ENCODE results near the gene ZNF341. TPM values are rescaled to one million over a fixed set of nuclear protein-coding genes. Genes with fewer than 3 reads are reported as not detected.

The ZNF341 gene
- total and polyA plus RNA-seq, 3 donors from 2014 or later, result 5.5 to 8.7 (median 7.0) TPM

DNA sequence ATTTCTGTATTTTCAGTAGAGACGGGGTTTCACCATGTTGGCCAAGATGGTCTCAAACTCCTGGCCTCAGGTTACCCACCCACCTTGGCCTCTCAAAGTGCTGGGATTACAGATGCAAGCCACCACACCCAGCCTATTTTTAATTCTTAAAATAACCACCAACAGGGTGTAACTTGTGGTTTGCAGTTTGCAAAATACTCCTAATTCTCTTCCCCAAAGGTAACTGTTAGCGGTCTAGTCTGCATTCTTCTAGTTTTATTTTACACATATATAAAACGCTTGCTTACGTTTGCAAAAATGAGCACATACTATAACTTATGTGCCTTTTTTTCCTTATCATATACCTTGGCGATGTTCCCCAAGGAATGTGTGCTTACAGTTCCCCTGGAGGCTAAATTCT is 53.7 kb downstream of the ZNF341 start:
- no peaks in the 10 kb centered on the region for H3K4me1 ChIP-seq
- H3K4me3 ChIP-seq, result no peak overlapping the region
- 88 to 92% methylated on average over 5 of the region's 5 CpGs for WGBS, 2 donors
- H3K36me3 ChIP-seq (ENCODE audit: low read depth, missing control alignments), result no peaks in the 10 kb centered on the region
- no peak overlapping the region for H3K27ac ChIP-seq
- TF ChIP-seq CTCF (IDR thresholded peaks at IDR 0.05) (no peak), POLR2A (IDR thresholded peaks at IDR 0.05) (no peak)
- DNase-seq, result no peak
- H3K9me3 ChIP-seq, result no peaks in the 10 kb centered on the region
- no peaks in the 10 kb centered on the region for H3K27me3 ChIP-seq
- intact Hi-C loops (cut with DNase I; ENCODE audit: low total_unique reads), result no loop called here

DNA sequence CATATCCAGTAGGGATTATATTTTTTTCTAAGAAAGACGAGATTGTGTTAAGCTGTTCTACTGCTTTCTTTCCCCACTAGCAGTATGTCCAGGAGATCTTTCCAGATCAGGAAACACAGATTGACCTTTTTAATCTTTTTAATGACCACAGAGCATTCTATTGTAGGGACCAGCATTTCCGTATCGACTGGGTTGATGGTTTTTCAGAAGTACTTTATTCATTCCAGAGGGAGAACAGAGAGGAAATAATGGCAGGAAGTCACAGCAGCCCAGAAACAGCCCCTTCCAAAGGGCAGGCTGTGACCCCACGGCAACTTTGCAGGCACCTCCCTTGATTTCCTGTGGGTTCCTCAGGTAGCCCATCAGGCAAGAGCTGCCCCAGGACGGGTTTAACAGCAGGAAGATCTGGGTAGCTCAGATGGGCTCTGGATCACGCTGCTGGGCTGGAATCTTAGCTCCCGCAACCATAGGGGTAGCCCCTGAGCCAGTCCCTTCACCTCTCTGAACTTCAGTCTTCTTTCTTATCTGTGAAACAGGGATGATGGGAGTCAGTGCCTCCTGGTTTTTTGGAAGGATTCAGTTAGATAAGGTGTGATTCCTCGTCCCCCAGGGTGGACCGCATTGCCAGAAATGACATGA is 55.6 kb downstream of the ZNF341 start:
- intact Hi-C loops (cut with DNase I; ENCODE audit: low total_unique reads), result no loop called here
- 73 to 81% methylated on average over 7 to 9 of the region's 9 CpGs for WGBS, 2 donors
- Histone ChIP-seq H3K4me1 (no peaks in the 10 kb centered on the region), H3K36me3 (ENCODE audit: low read depth, missing control alignments) (no peaks in the 10 kb centered on the region), H3K9me3 (no peaks in the 10 kb centered on the region), H3K4me3 (no peak overlapping the region), H3K27ac (no peak overlapping the region), H3K27me3 (no peaks in the 10 kb centered on the region)
- TF ChIP-seq CTCF (IDR thresholded peaks at IDR 0.05) (no peak), POLR2A (IDR thresholded peaks at IDR 0.05) (no peak)
- DNase-seq, result no peak

DNA sequence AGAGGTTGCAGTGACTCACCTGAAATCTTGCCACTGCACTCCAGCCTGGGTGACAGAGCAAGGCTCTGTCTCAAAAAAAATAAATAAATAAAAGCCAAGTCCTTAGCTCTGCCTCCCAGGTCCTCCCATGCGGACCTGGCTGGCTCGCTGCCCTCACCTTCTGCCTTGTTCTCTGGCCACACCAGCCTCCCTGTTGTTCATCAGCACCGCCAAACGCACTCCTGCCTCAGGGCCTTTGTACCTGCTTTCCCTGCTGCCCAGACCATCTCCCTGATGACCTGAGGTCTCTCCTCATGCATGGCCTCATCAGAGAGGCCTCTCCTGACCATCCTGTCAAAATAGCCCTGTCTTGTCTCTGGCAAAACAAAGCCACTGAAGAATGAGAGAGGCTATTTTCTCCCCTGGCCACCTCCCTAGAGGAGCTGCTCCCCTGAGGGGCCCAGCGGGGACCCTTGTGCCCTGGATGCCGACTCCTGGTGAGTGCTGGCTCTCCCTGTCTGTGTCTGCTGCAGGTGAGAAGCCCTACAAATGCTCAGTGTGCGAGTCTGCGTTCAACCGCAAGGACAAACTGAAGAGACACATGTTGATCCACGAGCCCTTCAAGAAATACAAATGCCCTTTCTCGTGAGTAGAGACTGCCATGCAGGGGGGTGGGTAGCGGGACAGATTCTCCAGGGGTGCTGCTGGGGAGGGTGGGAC is 56.7 kb downstream of the ZNF341 start:
- H3K27me3 ChIP-seq, result no peaks in the 10 kb centered on the region
- 93 to 94% methylated on average over 9 to 12 of the region's 12 CpGs for WGBS, 2 donors
- no peaks in the 10 kb centered on the region for H3K4me1 ChIP-seq
- no peak overlapping the region for H3K27ac ChIP-seq
- H3K36me3 ChIP-seq (ENCODE audit: low read depth, missing control alignments), result no peaks in the 10 kb centered on the region
- no peak overlapping the region for H3K4me3 ChIP-seq
- intact Hi-C loops (cut with DNase I; ENCODE audit: low total_unique reads), result no loop called here
- H3K9me3 ChIP-seq, result no peaks in the 10 kb centered on the region
- TF ChIP-seq CTCF (IDR thresholded peaks at IDR 0.05) (no peak), POLR2A (IDR thresholded peaks at IDR 0.05) (no peak)
- no peak for DNase-seq

DNA sequence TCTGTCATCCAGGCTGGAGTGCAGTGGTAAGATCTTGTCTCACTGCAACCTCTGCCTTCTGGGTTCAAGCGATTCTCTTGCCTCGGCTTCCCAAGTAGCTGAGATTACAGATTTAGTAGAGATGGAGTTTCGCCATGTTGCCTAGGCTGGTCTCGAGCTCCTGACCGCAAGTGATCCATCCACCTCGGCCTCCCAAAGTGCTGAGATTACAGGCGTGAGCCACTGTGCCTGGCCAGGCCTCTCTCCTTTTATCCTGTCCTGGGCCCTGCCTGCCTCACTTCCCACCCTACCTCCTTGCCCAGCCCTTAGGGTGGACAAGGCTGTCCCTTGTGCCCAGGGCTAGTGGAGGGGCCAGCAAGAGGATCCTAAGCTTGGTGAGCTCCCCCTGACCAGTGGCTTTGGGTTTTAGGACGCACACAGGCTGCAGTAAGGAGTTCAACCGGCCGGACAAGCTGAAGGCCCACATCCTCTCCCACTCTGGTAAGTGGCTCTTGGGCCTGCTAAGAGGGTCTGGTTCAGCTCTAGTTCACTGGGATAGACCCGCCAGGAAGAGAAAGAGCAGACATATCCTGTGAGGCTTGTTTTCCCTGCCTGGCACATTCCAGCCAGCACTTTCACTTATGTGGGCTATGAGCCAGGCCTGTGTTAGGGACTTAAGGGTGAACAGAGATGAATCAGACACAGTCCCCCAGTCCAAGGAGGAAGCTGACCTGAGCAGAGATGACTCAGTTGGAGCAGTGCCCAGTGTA is 57.5 kb downstream of the ZNF341 start:
- Histone ChIP-seq H3K4me1 (no peaks in the 10 kb centered on the region), H3K4me3 (no peak overlapping the region), H3K36me3 (ENCODE audit: low read depth, missing control alignments) (no peaks in the 10 kb centered on the region), H3K27me3 (no peaks in the 10 kb centered on the region), H3K9me3 (no peaks in the 10 kb centered on the region), H3K27ac (no peak overlapping the region)
- no peak for DNase-seq
- intact Hi-C loops (cut with DNase I; ENCODE audit: low total_unique reads), result no loop called here
- no peak for TF ChIP-seq POLR2A (IDR thresholded peaks at IDR 0.05)
- no peak for TF ChIP-seq CTCF (IDR thresholded peaks at IDR 0.05)
- WGBS, 2 donors, result 80 to 90% methylated on average over 8 to 11 of the region's 11 CpGs
